Measurements from ENCODE around the gene ERG. TPM values are rescaled to one million over a fixed set of nuclear protein-coding genes. Genes with fewer than 3 reads are reported as not detected.

The ERG gene
- total RNA-seq, 1 donor from 2014 or later: not detected

- DNase-seq (ENCODE audit: low spot score): no peak
- H3K4me3 Mint-ChIP-seq: no peak overlapping the region
- peaks cover 52% of the 10 kb centered on the region for H3K27me3 Mint-ChIP-seq (ENCODE audit: insufficient read depth)
- intact Hi-C loops (cut with micrococcal nuclease): no loop called here
- H3K4me1 Mint-ChIP-seq (ENCODE audit: low read depth): peaks cover 6% of the 10 kb centered on the region
- H3K27ac Mint-ChIP-seq: no peak overlapping the region
- H3K36me3 Mint-ChIP-seq (ENCODE audit: low read depth): peaks cover 2% of the 10 kb centered on the region
- H3K9me3 Mint-ChIP-seq: no peaks in the 10 kb centered on the region
Measured at GRCh38 chr21:38478782-38479181, 19.5 kb downstream of the ERG start.

GRCh38 chr21:38477226-38477625 is 21.1 kb downstream of the ERG start:
- H3K4me3 Mint-ChIP-seq: no peak overlapping the region
- no peak overlapping the region for H3K27ac Mint-ChIP-seq
- H3K9me3 Mint-ChIP-seq: no peaks in the 10 kb centered on the region
- H3K36me3 Mint-ChIP-seq (ENCODE audit: low read depth): peaks cover 2% of the 10 kb centered on the region
- peaks cover 55% of the 10 kb centered on the region for H3K27me3 Mint-ChIP-seq (ENCODE audit: insufficient read depth)
- DNase-seq (ENCODE audit: low spot score): no peak
- intact Hi-C loops (cut with micrococcal nuclease): no loop called here
- peaks cover 6% of the 10 kb centered on the region for H3K4me1 Mint-ChIP-seq (ENCODE audit: low read depth)

DNA sequence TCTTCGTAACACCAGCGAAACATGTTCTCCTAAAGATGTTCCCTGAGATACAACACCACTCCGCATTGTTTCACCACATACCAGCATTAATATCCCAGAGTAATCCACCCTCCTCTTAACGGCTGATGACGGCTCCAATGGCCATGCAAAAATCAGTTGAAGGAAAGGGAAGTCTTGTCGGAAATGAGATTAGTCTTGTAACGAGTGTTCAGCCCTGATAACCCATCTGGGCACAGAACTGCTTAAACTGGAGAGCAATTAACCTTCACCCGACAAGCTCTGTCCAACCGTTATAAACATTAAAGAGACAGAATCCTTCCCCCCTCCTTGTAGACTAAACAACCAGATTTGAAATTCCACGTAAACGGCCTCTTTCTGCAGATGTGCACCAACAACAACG is 21.9 kb downstream of the ERG start:
- Mint-ChIP-seq H3K27ac (no peak overlapping the region), H3K4me1 (ENCODE audit: low read depth) (peaks cover 6% of the 10 kb centered on the region), H3K36me3 (ENCODE audit: low read depth) (peaks cover 2% of the 10 kb centered on the region), H3K4me3 (no peak overlapping the region), H3K9me3 (no peaks in the 10 kb centered on the region), H3K27me3 (ENCODE audit: insufficient read depth) (peaks cover 55% of the 10 kb centered on the region)
- DNase-seq (ENCODE audit: low spot score): no peak
- intact Hi-C loops (cut with micrococcal nuclease): no loop called here

DNA sequence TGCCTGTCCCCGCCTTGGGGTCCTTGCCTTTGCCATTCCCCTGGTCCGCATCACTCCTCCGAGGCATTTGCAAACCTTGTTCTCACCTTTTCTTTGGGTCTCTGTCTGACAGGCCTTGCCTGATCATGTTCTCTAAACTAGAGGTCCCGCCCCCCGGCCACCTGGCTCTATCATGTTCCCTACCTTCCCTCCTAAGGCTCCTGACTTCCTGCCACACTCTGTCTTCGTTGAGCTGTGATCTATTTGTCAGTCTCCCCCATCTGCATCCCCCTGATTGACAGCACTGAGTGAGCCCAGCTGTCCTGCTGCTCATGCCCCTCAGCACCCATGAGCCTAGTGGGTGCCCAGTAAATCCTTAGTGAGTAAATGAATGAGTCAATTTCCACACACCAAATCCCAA is 22.8 kb downstream of the ERG start:
- no peaks in the 10 kb centered on the region for H3K9me3 Mint-ChIP-seq
- intact Hi-C loops (cut with micrococcal nuclease): no loop called here
- peaks cover 2% of the 10 kb centered on the region for H3K36me3 Mint-ChIP-seq (ENCODE audit: low read depth)
- H3K27me3 Mint-ChIP-seq (ENCODE audit: insufficient read depth): peaks cover 54% of the 10 kb centered on the region
- H3K27ac Mint-ChIP-seq: no peak overlapping the region
- no peak for DNase-seq (ENCODE audit: low spot score)
- peaks cover 6% of the 10 kb centered on the region for H3K4me1 Mint-ChIP-seq (ENCODE audit: low read depth)
- H3K4me3 Mint-ChIP-seq: no peak overlapping the region

DNA sequence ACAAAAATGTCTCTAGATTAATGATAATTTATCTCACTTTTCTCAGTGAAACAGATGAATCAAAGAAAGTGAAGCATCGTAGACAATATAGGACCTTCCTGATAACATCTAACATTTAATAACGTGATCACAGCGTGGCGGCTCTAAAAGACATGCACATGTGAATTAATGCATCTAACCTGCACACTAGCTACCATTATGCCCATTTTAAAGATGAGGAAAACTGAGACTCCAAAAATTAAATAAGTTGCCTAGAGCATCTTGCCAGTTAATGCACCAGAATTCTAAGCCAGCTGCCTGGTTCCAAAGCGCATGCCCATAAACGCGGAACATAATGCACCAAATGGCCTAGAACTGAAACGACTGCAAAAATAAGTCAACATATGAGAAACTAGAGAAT is 23.5 kb downstream of the ERG start:
- Mint-ChIP-seq H3K4me3 (no peak overlapping the region), H3K9me3 (no peaks in the 10 kb centered on the region), H3K4me1 (ENCODE audit: low read depth) (peaks cover 6% of the 10 kb centered on the region), H3K36me3 (ENCODE audit: low read depth) (peaks cover 2% of the 10 kb centered on the region), H3K27ac (no peak overlapping the region), H3K27me3 (ENCODE audit: insufficient read depth) (peaks cover 50% of the 10 kb centered on the region)
- intact Hi-C loops (cut with micrococcal nuclease): no loop called here
- no peak for DNase-seq (ENCODE audit: low spot score)

- Mint-ChIP-seq H3K9me3 (peaks cover 2% of the 10 kb centered on the region), H3K36me3 (ENCODE audit: low read depth) (peaks cover 2% of the 10 kb centered on the region), H3K4me1 (ENCODE audit: low read depth) (peaks cover 6% of the 10 kb centered on the region), H3K27ac (no peak overlapping the region), H3K4me3 (no peak overlapping the region), H3K27me3 (ENCODE audit: insufficient read depth) (peaks cover 48% of the 10 kb centered on the region)
- DNase-seq (ENCODE audit: low spot score): no peak
- intact Hi-C loops (cut with micrococcal nuclease): no loop called here
Measured at GRCh38 chr21:38474124-38474523, 24.2 kb downstream of the ERG start.

DNA sequence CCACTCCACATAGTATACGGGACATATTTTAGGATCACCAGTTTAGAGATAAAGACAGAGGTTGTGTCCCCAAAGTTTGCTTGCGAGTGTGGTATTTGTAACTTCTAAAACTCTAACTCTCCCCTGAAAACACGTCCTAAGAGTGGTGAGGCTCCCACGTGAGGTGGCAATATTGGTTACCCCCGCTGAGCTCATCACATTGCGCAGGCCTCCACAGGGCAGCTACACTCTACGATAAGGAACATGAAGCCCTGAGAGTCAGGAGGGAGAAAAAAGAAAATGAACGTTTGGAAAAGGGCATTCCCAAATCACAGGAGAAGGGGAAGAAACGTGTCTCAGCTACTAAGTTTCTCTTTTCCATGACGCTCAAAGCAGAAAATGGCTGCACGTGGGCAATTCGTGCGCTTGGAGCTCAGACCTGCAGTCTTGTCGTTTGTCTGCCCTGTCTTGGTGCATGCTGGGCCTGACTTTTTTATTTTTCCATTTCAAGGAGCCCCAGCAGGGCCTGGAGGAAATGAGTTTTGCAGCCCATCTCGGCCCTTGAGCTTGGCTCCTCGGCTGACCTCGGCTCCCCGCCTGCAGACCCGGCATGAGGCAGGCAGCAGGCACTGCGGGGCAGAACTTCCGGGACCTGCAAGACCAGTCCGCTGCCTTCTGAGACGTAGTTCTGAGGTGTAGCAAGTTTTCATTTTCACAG is 25.7 kb downstream of the ERG start:
- no peaks in the 10 kb centered on the region for H3K4me1 Mint-ChIP-seq (ENCODE audit: low read depth)
- H3K36me3 Mint-ChIP-seq (ENCODE audit: low read depth): no peaks in the 10 kb centered on the region
- no peak overlapping the region for H3K4me3 Mint-ChIP-seq
- DNase-seq (ENCODE audit: low spot score): no peak
- H3K27ac Mint-ChIP-seq: no peak overlapping the region
- H3K27me3 Mint-ChIP-seq (ENCODE audit: insufficient read depth): peaks cover 35% of the 10 kb centered on the region
- peaks cover 3% of the 10 kb centered on the region for H3K9me3 Mint-ChIP-seq
- intact Hi-C loops (cut with micrococcal nuclease): no loop called here

GRCh38 chr21:38471766-38472165 is 26.5 kb downstream of the ERG start:
- Mint-ChIP-seq H3K27me3 (ENCODE audit: insufficient read depth) (peaks cover 30% of the 10 kb centered on the region), H3K4me1 (ENCODE audit: low read depth) (no peaks in the 10 kb centered on the region), H3K36me3 (ENCODE audit: low read depth) (peaks cover 2% of the 10 kb centered on the region), H3K9me3 (peaks cover 6% of the 10 kb centered on the region), H3K27ac (no peak overlapping the region), H3K4me3 (no peak overlapping the region)
- no peak for DNase-seq (ENCODE audit: low spot score)
- intact Hi-C loops (cut with micrococcal nuclease): no loop called here

GRCh38 chr21:38470755-38471154 is 27.5 kb downstream of the ERG start:
- H3K27ac Mint-ChIP-seq: no peak overlapping the region
- H3K4me1 Mint-ChIP-seq (ENCODE audit: low read depth): no peaks in the 10 kb centered on the region
- peaks cover 22% of the 10 kb centered on the region for H3K27me3 Mint-ChIP-seq (ENCODE audit: insufficient read depth)
- H3K36me3 Mint-ChIP-seq (ENCODE audit: low read depth): peaks cover 2% of the 10 kb centered on the region
- H3K9me3 Mint-ChIP-seq: peaks cover 6% of the 10 kb centered on the region
- intact Hi-C loops (cut with micrococcal nuclease): no loop called here
- H3K4me3 Mint-ChIP-seq: no peak overlapping the region
- DNase-seq (ENCODE audit: low spot score): no peak

- Mint-ChIP-seq H3K27ac (no peak overlapping the region), H3K36me3 (ENCODE audit: low read depth) (peaks cover 2% of the 10 kb centered on the region), H3K4me1 (ENCODE audit: low read depth) (no peaks in the 10 kb centered on the region), H3K27me3 (ENCODE audit: insufficient read depth) (peaks cover 11% of the 10 kb centered on the region), H3K9me3 (peaks cover 12% of the 10 kb centered on the region), H3K4me3 (no peak overlapping the region)
- intact Hi-C loops (cut with micrococcal nuclease): no loop called here
- no peak for DNase-seq (ENCODE audit: low spot score)
Measured at GRCh38 chr21:38469642-38470041, 28.6 kb downstream of the ERG start.

GRCh38 chr21:38468989-38469388 is 29.3 kb downstream of the ERG start:
- Mint-ChIP-seq H3K27me3 (ENCODE audit: insufficient read depth) (peaks cover 9% of the 10 kb centered on the region), H3K9me3 (peaks cover 12% of the 10 kb centered on the region), H3K36me3 (ENCODE audit: low read depth) (peaks cover 2% of the 10 kb centered on the region), H3K4me1 (ENCODE audit: low read depth) (no peaks in the 10 kb centered on the region), H3K4me3 (no peak overlapping the region), H3K27ac (no peak overlapping the region)
- no peak for DNase-seq (ENCODE audit: low spot score)
- intact Hi-C loops (cut with micrococcal nuclease): no loop called here

- Mint-ChIP-seq H3K4me1 (ENCODE audit: low read depth) (no peaks in the 10 kb centered on the region), H3K36me3 (ENCODE audit: low read depth) (peaks cover 2% of the 10 kb centered on the region), H3K4me3 (no peak overlapping the region), H3K9me3 (peaks cover 12% of the 10 kb centered on the region), H3K27ac (no peak overlapping the region), H3K27me3 (ENCODE audit: insufficient read depth) (peaks cover 4% of the 10 kb centered on the region)
- intact Hi-C loops (cut with micrococcal nuclease): no loop called here
- DNase-seq (ENCODE audit: low spot score): no peak
Measured at GRCh38 chr21:38467911-38468310, 30.4 kb downstream of the ERG start.

GRCh38 chr21:38467374-38467773 is 30.9 kb downstream of the ERG start:
- no peak for DNase-seq (ENCODE audit: low spot score)
- H3K4me1 Mint-ChIP-seq (ENCODE audit: low read depth): no peaks in the 10 kb centered on the region
- H3K9me3 Mint-ChIP-seq: peaks cover 12% of the 10 kb centered on the region
- peaks cover 2% of the 10 kb centered on the region for H3K27me3 Mint-ChIP-seq (ENCODE audit: insufficient read depth)
- peaks cover 2% of the 10 kb centered on the region for H3K36me3 Mint-ChIP-seq (ENCODE audit: low read depth)
- intact Hi-C loops (cut with micrococcal nuclease): no loop called here
- no peak overlapping the region for H3K4me3 Mint-ChIP-seq
- no peak overlapping the region for H3K27ac Mint-ChIP-seq

DNA sequence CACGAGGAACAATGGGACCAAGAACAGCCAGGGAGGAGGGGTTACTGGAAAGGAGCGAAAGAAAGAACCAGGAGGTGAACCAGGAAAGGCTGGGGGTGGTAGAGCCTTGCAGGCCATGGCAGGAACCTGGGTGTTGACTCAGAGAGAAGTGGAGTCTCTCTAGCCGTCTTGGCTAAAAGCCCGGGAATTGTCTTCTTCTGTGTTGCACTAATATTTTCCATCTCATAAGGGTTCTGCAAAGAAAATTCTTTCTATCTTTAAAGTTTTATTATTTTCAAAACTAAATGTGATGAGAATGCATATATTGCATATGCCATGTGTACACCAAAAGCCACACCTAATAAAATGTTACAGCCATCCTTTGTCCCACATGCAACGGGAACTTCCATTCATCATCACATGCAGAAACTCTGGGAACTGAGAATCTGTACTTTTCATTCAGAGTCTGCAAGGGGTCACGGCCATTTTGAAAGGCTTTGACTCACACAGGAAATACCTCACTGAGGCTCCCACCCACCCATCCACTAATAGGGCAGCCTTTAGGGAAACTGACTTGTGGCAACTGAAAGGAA is 38.0 kb downstream of the ERG start:
- Mint-ChIP-seq H3K4me3 (no peak overlapping the region), H3K27ac (no peak overlapping the region), H3K9me3 (peaks cover 6% of the 10 kb centered on the region), H3K4me1 (ENCODE audit: low read depth) (no peaks in the 10 kb centered on the region), H3K36me3 (ENCODE audit: low read depth) (no peaks in the 10 kb centered on the region), H3K27me3 (ENCODE audit: insufficient read depth) (no peaks in the 10 kb centered on the region)
- no peak for DNase-seq (ENCODE audit: low spot score)
- intact Hi-C loops (cut with micrococcal nuclease): no loop called here

Measured in activated T-helper 1 cell treated with anti-CD3 and anti-CD28 coated beads, Interleukin-12 subunit alpha, Interleukin-12 subunit beta, Interleukin-2, Interleukin-4 antibody, amounts not matched to agents 30 ng/mL and 10 ng/mL and 1 ng/mL, durations not matched to agents 14 hours and 24 hours and 36 hours (primary cell).